ENCODE measurements around the gene PIEZO2. TPM values are rescaled to one million over a fixed set of nuclear protein-coding genes. Genes with fewer than 3 reads are reported as not detected.

Gene PIEZO2
- total and polyA plus RNA-seq, 4 donors = 2.6 to 233 (median 18.8) TPM

GRCh38 chr18:10767658-10768057, 381.7 kb downstream of the PIEZO2 start:
- TF ChIP-seq CTCF (IDR thresholded peaks at IDR 0.05; ENCODE audit: control extremely low read depth, extremely low read depth) = no peak
- Histone ChIP-seq H3K27ac (ENCODE audit: low read depth in 1 of 2, low read length in 1 of 2) (no peak overlapping the region), H3K27me3 (ENCODE audit: control insufficient read depth in 3 of 3, insufficient read depth in 3 of 3, low read length in 2 of 3) (no peaks in the 10 kb centered on the region), H3K36me3 (ENCODE audit: control insufficient read depth in 4 of 4, insufficient read depth in 4 of 4, low read length in 4 of 4) (peaks cover 0 to 65% (median 23%) of the 10 kb centered on the region in 4 donors), H3K4me3 (no peak overlapping the region), H3K9ac (ENCODE audit: insufficient read depth in 1 of 2, low read length in 2 of 2) (no peak overlapping the region), H3K9me3 (ENCODE audit: control insufficient read depth in 4 of 4, insufficient read depth in 3 of 4, low read length in 3 of 4) (peaks cover 0 to 5% (median 0%) of the 10 kb centered on the region in 4 donors), H3K4me1 (ENCODE audit: control insufficient read depth in 5 of 5, insufficient read depth in 5 of 5, low read length in 5 of 5) (no peaks in the 10 kb centered on the region)
- DNase-seq = no peak
- 94 to 100% methylated on average over 5 of the region's 5 CpGs for WGBS, 2 donors
- no peak for ATAC-seq (ENCODE audit: insufficient read depth, low FRiP score)

DNA sequence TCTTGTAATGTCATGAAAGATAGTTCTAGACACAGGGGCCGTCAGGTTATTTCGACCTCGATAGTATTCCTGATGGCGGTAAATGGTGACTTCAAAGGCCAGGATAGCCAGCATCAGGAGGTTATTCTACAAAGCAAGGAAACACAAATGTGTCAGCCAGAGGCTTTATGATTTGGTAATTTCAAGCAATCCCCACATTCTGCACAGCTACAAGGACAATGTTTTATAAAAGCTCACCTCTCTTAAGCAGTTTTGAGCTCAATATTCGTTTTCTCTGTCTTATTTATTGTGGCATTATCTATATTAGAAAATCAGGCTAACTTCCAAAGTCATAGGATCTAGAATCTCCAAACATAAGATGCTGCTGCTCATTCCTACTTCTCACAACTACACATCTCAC, 388.4 kb downstream of the PIEZO2 start:
- peaks cover 0 to 76% (median 27%) of the 10 kb centered on the region in 4 donors for H3K36me3 ChIP-seq (ENCODE audit: control insufficient read depth in 4 of 4, insufficient read depth in 4 of 4, low read length in 4 of 4)
- no peaks in the 10 kb centered on the region for H3K9me3 ChIP-seq (ENCODE audit: control insufficient read depth in 4 of 4, insufficient read depth in 3 of 4, low read length in 3 of 4)
- H3K9ac ChIP-seq (ENCODE audit: insufficient read depth in 1 of 2, low read length in 2 of 2) = no peak overlapping the region
- H3K27me3 ChIP-seq (ENCODE audit: control insufficient read depth in 3 of 3, insufficient read depth in 3 of 3, low read length in 2 of 3) = no peaks in the 10 kb centered on the region
- WGBS, 2 donors = 93 to 96% methylated on average over 5 of the region's 5 CpGs
- H3K27ac ChIP-seq (ENCODE audit: low read depth in 1 of 2, low read length in 1 of 2) = no peak overlapping the region
- ATAC-seq (ENCODE audit: insufficient read depth, low FRiP score) (no peak), DNase-seq (no peak)
- no peak for TF ChIP-seq CTCF (IDR thresholded peaks at IDR 0.05; ENCODE audit: control extremely low read depth, extremely low read depth)
- H3K4me3 ChIP-seq = no peak overlapping the region
- no peaks in the 10 kb centered on the region for H3K4me1 ChIP-seq (ENCODE audit: control insufficient read depth in 5 of 5, insufficient read depth in 5 of 5, low read length in 5 of 5)

- H3K4me1 ChIP-seq (ENCODE audit: control insufficient read depth in 5 of 5, insufficient read depth in 5 of 5, low read length in 5 of 5) = no peaks in the 10 kb centered on the region
- DNase-seq = no peak
- 70 to 90% methylated on average over 7 of the region's 7 CpGs for WGBS, 2 donors
- no peak for ATAC-seq (ENCODE audit: insufficient read depth, low FRiP score)
- peaks cover 0 to 79% (median 34%) of the 10 kb centered on the region in 4 donors for H3K36me3 ChIP-seq (ENCODE audit: control insufficient read depth in 4 of 4, insufficient read depth in 4 of 4, low read length in 4 of 4)
- H3K9ac ChIP-seq (ENCODE audit: insufficient read depth in 1 of 2, low read length in 2 of 2) = no peak overlapping the region
- H3K27me3 ChIP-seq (ENCODE audit: control insufficient read depth in 3 of 3, insufficient read depth in 3 of 3, low read length in 2 of 3) = no peaks in the 10 kb centered on the region
- no peak overlapping the region for H3K4me3 ChIP-seq
- H3K27ac ChIP-seq (ENCODE audit: low read depth in 1 of 2, low read length in 1 of 2) = no peak overlapping the region
- TF ChIP-seq CTCF (IDR thresholded peaks at IDR 0.05; ENCODE audit: control extremely low read depth, extremely low read depth) = no peak
- no peaks in the 10 kb centered on the region for H3K9me3 ChIP-seq (ENCODE audit: control insufficient read depth in 4 of 4, insufficient read depth in 3 of 4, low read length in 3 of 4)
These were observed 390.1 kb downstream of the PIEZO2 start for GRCh38 chr18:10759241-10759640.

DNA sequence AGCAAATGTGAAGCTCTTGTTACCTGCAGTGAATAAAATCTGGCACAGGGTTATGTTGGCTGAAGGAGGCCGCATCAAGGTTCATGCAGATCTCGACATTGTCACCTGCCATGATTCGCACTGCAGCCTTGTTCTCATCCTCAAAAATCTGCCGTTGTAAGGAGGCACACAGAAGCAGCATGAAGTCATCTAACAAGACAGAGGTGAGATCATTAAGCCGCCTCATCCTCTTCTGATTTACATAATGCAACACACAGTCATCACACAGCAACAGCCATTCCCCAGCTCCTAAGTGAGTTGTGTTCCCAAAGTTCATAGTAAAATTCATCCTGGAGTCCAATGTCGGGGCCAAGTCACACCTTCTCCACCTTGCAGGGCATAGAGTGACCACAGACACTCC, 391.4 kb downstream of the PIEZO2 start:
- no peak for TF ChIP-seq CTCF (IDR thresholded peaks at IDR 0.05; ENCODE audit: control extremely low read depth, extremely low read depth)
- H3K27me3 ChIP-seq (ENCODE audit: control insufficient read depth in 3 of 3, insufficient read depth in 3 of 3, low read length in 2 of 3) = no peaks in the 10 kb centered on the region
- H3K9ac ChIP-seq (ENCODE audit: insufficient read depth in 1 of 2, low read length in 2 of 2) = no peak overlapping the region
- no peaks in the 10 kb centered on the region for H3K9me3 ChIP-seq (ENCODE audit: control insufficient read depth in 4 of 4, insufficient read depth in 3 of 4, low read length in 3 of 4)
- H3K4me3 ChIP-seq = no peak overlapping the region
- 93 to 96% methylated on average over 6 of the region's 6 CpGs for WGBS, 2 donors
- DNase-seq = no peak
- no peaks in the 10 kb centered on the region for H3K4me1 ChIP-seq (ENCODE audit: control insufficient read depth in 5 of 5, insufficient read depth in 5 of 5, low read length in 5 of 5)
- no peak overlapping the region for H3K27ac ChIP-seq (ENCODE audit: low read depth in 1 of 2, low read length in 1 of 2)
- H3K36me3 ChIP-seq (ENCODE audit: control insufficient read depth in 4 of 4, insufficient read depth in 4 of 4, low read length in 4 of 4) = peaks cover 0 to 78% (median 35%) of the 10 kb centered on the region in 4 donors
- no peak for ATAC-seq (ENCODE audit: insufficient read depth, low FRiP score)
